Measurements from ENCODE around the gene MICB. TPM values are rescaled to one million over a fixed set of nuclear protein-coding genes. Genes with fewer than 3 reads are reported as not detected.

MICB gene
- total and polyA plus RNA-seq, 9 of the 15 experiments (the other 6 are each of a cell fraction or from before 2014, with no cell fraction given) = 13.3 to 34.5 (median 19.8) TPM

- TF ChIP-seq ETV5 (CRISPR knock-in tag; IDR thresholded peaks at IDR 0.05; ENCODE audit: low read depth) = peak; percentile 78; the same call in 1 of the 2 replicates
- no peak for TF ChIP-seq NR0B1 (IDR thresholded peaks at IDR 0.05; ENCODE audit: partially characterized antibody)
- peak; percentile 85 to 86; a peak in 3 of 4 replicates for TF ChIP-seq ARNT (IDR thresholded peaks at IDR 0.05)
- no peak; the same call in 1 of the 2 replicates for TF ChIP-seq OTX1 (CRISPR knock-in tag; IDR thresholded peaks at IDR 0.05)
- no peak for TF ChIP-seq SRSF7 (optimal IDR thresholded peaks at IDR 0.05; ENCODE audit: low read depth, low read length)
- TF ChIP-seq TOE1 (IDR thresholded peaks at IDR 0.05; ENCODE audit: borderline replicate concordance) = peak; percentile 93
- TF ChIP-seq TOE1 (CRISPR knock-in tag; IDR thresholded peaks at IDR 0.05; ENCODE audit: borderline replicate concordance, low read depth) = no peak
- peak; percentile 96 for TF ChIP-seq ELF1 (tag; IDR thresholded peaks at IDR 0.05)
- peak; percentile 38 to 60 for TF ChIP-seq FOXK2 (conservative IDR thresholded peaks at IDR 0.05 in 1 of 2, IDR thresholded peaks at IDR 0.05 in 1 of 2; ENCODE audit: low read depth in 2 of 2)
- TF ChIP-seq POLR2AphosphoS2 (IDR thresholded peaks at IDR 0.05; ENCODE audit: low read length) = no peak
- TF ChIP-seq KLF10 (CRISPR knock-in tag; IDR thresholded peaks at IDR 0.05) = no peak
- TF ChIP-seq E2F3 (CRISPR knock-in tag; IDR thresholded peaks at IDR 0.05) = peak; percentile 69; the same call in 1 of the 2 replicates
- TF ChIP-seq ZNF324 (CRISPR knock-in tag; IDR thresholded peaks at IDR 0.05) = no peak
- TF ChIP-seq FOXA3 (CRISPR knock-in tag; conservative IDR thresholded peaks at IDR 0.05 in 1 of 2, IDR thresholded peaks at IDR 0.05 in 1 of 2) = no peak
- no peak for TF ChIP-seq ZKSCAN8 (CRISPR knock-in tag; IDR thresholded peaks at IDR 0.05)
- TF ChIP-seq ARID3A (IDR thresholded peaks at IDR 0.05; ENCODE audit: borderline replicate concordance, low read depth, low read length) = 0 out of 2 replicates have a peak, but pooled peaks have one; percentile 38
- TF ChIP-seq THAP7 (CRISPR knock-in tag; IDR thresholded peaks at IDR 0.05) = no peak
- TF ChIP-seq ZHX1 (conservative IDR thresholded peaks at IDR 0.05; ENCODE audit: low read length) = peak; percentile 8; the same call in 1 of the 2 replicates
- TF ChIP-seq ILK (tag; IDR thresholded peaks at IDR 0.05; ENCODE audit: borderline replicate concordance, low read depth) = no peak
Measured at GRCh38 chr6:31546958-31547726, 49.2 kb downstream of the MICB start, which contains the start of gene NFKBIL1 (continued).

Data from K562 (cell line).